NCI-H146 (cell line): ENCODE measurements around the gene IL13RA1.
A peak's percentile ranks its signal among the peaks of the same experiment; 100 is the strongest.
"Not testable (repeated sequence)": the region's sequence is repeated elsewhere in the genome, so short reads cannot be mapped to it uniquely, and the experiment has no call there.

Source experiments
- DNase-seq: peaks from one replicate; lab custom pipeline; 2025; lab: John Stamatoyannopoulos, UW

IL13RA1 gene

DNA sequence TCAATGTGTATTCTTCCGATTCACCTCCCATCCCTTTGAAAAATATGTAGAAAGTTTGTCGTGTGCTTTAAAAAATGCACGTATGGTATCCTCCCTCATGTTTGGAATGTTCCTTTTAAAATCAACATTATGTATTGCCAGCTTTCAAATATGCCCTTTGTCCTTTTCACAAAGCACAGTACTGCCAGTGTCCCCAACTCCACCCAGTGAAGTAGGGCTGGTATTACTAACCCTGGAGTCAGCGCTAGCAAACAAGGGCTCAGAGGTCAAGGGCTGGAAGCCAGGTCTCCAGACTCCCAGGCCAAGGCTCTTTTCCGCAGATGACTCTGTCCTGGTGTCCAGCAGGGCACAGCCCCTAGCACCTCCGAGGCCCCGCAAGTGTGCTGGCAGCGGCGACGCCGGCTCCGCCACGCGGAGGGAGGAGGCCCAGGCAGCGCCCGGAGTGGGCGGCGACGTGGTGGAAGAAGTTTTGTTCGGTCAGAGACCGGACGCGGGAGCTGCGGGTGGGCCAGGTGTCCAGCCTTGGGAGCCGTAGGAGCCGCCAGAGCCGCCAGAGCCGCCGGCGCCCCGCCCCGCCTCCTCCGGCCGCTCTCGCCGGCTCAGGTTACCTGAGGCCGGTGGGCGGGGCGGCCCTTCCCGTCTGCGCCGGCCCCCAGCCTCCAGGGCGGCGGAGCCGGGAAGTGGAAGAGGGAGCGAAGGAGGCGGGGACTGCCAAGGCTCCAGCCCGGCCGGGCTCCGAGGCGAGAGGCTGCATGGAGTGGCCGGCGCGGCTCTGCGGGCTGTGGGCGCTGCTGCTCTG, at the start of gene IL13RA1:
IL13RA1 (plus strand) TSS at position 720 of the 799 bp plus-strand sequence; CDS start at position 753, 33 bp downstream.
- DNase-seq = peak; percentile 92

GRCh38 chrX:118679290-118679689, 48.1 kb upstream of the IL13RA1 start:
- DNase-seq = no peak

DNA sequence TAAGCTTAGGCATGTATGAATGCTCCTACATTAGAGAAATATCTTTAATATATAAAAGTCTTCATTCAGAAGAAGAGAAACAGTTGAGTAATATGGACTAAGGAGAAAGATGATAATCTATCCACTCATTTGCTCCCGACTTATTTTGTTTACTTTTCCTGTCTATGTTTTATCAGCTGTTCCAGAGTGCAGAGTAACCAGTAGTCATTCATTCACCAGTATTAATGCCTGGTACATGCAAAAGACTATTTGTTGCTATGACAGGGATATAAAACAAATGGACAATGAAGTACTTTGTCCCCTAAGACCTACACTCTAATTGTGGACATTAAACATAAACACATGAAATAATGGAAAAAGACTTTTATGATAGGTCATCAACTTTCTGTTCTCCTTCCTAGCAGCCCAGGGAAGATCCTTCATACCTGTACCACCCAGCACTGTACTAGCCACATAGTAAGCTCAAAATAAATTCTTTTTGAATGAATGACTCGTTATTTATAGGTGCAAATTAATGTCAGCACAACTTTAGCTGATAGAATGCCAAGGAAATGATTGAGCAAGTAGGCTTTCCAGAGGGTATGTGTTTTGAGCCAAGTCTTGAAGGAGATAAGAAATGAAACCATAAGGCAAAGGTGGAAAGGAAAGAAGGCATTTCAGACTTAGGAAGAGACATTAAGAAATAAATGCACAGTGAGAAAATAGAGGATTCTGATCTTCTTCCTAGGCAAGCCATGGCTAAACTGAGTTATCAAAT, 45.0 kb upstream of the IL13RA1 start:
- peak; percentile 43 for DNase-seq

- DNase-seq = no peak
Measured at GRCh38 chrX:118685393-118685792, 42.0 kb upstream of the IL13RA1 start.

GRCh38 chrX:118688935-118689334, 38.5 kb upstream of the IL13RA1 start:
- DNase-seq = no peak

DNA sequence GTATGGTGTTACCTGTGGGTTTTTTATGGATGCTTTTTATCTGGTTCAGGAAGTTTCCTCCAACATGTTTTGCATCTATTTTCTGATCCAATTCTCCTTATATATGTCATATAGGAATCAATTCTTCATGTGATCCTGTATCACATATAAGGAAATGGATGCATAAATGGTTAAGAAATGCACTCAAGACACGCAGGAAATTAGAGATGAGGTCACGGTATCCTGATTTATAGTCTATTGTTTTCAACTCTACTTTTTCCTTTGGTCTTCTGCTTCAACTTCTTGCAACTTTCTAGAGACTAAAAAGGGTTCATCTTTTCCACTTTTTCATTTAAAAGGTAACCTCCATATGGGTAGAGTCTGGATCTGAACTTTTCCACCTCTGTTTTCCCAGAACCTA, 33.6 kb upstream of the IL13RA1 start:
- no peak for DNase-seq

DNA sequence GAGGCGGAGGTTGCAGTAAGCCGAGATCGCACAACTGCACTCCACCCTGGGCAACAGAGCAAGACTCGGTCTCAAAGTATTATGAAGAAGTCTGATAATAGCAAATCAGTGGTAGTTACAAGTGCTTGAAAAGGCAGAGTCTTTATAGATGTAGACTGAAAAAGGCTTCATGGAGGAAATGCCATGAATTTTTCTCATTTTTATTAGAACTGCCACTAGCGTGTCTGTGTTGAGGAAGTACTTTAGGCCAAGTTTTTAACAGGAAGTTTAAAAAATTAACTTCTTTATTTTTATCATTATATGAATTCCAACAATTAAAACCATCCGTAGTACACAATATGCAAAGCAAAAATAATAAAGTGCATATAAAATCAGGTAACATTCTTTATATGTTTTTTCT, 32.8 kb upstream of the IL13RA1 start:
- DNase-seq = no peak

DNA sequence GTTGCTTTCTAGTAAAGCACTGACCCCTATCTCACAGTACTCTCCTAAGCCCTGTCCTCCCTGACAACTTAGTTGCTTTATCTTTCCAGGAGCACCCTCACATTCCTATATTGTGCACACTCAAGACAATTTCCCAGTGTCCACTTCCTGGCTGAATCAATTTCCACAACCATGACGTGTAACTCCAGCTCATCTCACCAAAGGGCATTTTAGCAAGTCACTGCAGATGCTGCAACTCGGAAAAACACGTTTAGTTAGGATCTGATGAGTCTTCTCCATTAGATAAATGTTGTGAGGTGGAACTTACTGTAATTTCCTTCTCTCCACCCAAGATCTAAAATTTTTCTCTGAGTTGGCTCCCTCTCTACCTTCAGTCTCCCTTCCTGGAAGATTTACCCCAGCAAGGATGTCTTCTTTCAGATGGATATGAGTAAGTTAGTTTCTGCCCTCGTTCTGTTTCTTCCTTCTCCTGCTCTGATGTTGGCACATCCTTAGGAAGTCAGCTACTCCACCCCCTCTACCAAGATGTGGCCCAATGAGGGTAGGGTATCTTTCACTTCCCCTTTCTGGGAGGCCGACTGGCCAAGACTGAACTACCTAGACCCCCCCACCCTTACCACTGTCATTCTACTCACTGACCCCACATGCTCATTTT, 28.8 kb upstream of the IL13RA1 start:
- no peak for DNase-seq

DNA sequence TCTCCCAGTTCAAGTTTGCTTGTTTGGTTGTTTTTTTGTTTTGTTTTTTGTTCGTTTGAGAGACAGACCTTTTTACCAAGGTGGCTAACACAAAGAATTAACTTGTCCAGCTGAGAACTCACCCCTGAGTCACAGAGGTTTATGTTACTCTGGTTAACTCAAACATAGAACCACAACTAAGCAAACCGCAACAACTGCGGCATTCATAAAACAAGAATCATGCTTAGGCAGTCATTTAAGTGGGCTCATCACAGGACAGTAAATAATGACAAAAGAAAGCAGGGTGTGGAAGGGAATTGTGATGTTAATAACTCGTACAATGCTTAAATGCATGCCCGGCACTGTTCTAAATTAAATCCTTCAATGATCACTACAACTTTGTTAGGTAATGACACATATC, 24.7 kb upstream of the IL13RA1 start:
- DNase-seq = no peak

DNA sequence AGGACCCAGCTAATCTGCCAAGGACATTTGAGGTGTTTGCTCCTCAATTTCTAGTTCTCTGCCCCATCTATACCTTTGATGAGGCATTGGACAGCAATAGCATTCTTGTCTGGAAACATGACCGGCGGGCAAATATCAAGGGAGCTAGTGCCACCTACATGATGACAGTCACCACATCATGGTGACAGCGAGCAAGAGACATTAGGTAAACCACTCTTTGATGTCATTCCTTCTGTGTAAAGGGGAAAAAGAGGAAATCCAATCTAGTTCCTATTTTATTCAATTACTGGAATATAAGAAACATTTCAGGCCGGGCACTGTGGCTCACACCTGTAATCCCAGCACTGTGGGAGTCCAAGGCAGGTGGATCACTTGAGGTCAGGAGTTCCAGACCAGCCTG, 20.7 kb upstream of the IL13RA1 start:
- DNase-seq = no peak

DNA sequence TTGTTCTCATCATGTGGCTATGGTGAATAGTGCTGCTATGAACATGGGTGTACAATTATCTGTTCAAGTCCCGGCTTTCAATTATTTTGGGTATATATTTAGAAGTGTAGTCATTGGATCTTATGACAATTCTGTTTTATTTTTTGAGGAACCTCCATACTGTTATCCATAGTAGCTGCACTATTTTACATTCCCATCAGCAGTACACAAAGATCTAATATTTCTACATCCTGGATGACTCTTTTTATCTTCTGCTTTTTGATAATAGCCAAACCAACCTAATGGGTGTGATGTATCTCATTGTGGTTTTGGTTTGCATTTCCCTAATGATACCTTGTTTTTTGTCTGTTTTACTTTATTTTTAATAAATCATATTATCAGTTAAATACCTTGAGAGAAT, 12.9 kb upstream of the IL13RA1 start:
- DNase-seq = no peak

DNA sequence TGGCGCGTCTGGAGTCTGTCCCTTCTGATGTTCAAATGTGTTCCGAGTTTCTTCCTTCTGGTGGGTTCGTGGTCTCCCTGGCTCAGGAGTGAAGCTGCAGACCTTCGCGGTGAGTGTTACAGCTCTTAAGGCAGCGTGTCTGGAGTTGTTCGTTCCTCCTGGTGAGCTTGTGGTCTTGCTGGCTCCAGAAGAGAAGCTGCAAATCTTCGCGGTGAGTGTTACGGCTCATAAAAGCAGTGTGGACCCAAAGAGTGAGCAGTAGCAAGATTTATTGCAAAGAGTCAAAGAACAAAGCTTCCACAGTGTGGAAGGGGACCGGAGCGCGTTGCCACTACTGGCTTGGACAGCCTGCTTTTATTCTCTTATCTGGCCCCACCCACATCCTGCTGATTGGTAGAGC, 11.5 kb upstream of the IL13RA1 start:
- DNase-seq = not testable (repeated sequence)

GRCh38 chrX:118716833-118717232, 10.6 kb upstream of the IL13RA1 start:
- not testable (repeated sequence) for DNase-seq

DNA sequence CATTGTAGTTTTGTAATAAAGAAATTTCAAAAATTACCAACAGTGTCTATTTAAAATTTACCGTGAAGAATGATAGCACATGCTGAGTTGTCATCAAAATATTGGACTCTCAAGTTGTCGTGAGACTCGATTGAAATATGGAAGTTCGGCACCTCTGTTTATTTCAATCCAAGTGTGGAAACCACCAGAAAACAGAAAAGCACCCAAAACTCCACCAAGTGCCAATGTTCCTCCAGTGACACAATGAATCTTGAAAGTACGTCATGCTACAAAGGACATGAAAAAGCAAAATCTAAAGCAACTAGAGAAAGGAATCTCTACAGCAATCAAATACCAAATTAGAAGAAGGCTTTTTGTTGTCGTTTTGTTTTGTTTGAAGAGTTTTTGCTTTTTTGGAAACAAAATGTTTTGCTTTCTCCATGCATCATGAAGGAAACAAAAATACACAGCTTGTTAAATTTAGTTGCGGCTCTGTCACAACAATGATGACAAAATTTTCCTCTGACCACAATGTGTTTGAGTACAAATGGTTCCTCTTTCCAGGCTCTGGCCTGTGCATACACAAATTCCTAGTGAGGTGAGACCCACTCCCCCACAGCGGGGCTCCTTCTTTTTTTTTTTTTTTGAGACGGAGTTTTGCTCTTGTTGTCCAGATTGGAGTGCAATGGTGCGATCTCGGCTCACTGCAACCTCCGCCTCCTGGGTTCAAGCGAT, 9.6 kb upstream of the IL13RA1 start:
- no peak for DNase-seq

GRCh38 chrX:118718737-118719136, 8.7 kb upstream of the IL13RA1 start:
- no peak for DNase-seq

GRCh38 chrX:118720058-118720707, 7.2 kb upstream of the IL13RA1 start:
- peak; percentile 20 for DNase-seq

DNA sequence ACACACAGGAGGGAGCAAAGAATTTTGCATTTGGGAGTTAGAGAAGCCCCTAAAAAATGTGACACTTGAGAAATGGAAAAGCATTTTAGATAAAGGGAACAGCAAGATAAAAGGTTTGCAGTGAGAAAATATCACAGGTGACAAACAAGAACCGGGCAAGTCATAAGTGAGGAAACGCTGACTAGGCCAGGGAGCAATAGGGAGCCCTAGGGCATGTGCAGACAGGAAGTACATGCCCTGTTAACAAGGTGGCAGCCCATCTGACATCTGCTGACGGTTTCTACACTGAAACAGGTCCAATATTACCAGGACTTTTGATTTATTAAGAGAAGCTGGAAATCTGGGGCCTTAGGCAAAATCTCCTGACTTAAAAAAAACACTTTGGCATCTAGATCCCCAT, 4.0 kb upstream of the IL13RA1 start:
- DNase-seq = peak; percentile 3

DNA sequence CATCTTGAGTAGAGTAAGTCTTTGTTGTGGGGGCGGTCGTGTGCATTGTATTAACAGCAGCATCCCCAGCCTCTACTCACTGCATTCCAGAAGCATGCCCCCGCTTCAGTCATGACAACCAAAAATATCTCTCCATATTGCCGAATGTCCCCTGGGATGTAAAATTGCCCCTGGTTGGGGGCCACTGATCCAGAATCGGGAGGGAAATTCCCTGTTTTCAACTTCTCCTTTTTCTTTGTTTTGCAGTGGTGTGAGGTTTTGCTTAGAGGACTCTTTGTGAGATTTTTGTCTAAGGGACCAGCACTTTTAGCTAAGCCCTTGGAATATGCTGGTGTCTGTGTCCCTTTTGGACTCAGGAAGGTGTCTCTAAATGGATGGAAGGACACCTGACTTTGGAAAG, 3.0 kb upstream of the IL13RA1 start:
- DNase-seq = no peak

- DNase-seq = no peak
Measured at GRCh38 chrX:118724775-118725174, 2.6 kb upstream of the IL13RA1 start.

DNA sequence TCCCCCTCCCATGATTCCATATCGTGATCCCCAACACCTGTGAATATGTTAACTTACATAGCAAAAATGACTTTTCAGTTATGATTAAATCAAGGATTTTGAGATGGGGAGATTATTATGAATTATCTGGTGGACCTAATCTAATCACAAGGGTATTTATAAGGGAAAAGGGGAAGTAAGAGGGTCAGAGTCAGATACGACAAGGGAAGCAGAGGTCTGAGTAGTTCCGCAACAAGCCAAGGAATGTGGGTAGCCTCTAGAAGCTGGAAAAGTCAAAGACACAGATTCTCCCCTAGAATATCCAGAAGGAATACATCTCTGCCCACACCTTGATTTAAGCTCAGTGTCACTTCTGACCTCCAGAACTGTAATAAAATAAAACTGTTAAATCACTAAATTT, 1.0 kb upstream of the IL13RA1 start:
- no peak for DNase-seq

- peak; percentile 43 for DNase-seq
Measured at GRCh38 chrX:118727686-118728339, 407 bp downstream of the IL13RA1 start.
